Loucy (cell line): Measurements from ENCODE around the gene ZFP36L2.

ENCODE experiments used
- H2AFZ ChIP-seq: fragments of 200-600 bp; sonication (generic); 2 replicates; pipeline ENCODE4 v1.6.0; 2016; ENCODE audit warnings: antibody characterized with exemption, mild to moderate bottlenecking, low read length, moderate library complexity
- H3F3A ChIP-seq: fragments of 200-600 bp; 2 replicates; pipeline ENCODE4 v1.6.0; 2016; ENCODE audit warnings: antibody characterized with exemption, low read depth, mild to moderate bottlenecking
- H3K27me3 ChIP-seq: fragments of 200-600 bp; sonication (generic); 2 replicates; pipeline ENCODE4 v1.6.1; 2014; ENCODE audit warnings: low read length, mild to moderate bottlenecking; ENCODE audit not compliant: insufficient read depth, poor library complexity, severe bottlenecking
- H3K36me3 ChIP-seq: fragments of 200-600 bp; sonication (generic); 2 replicates; pipeline ENCODE4 v1.6.1; 2016; ENCODE audit warnings: low read length; ENCODE audit not compliant: insufficient read depth
- H3K4me1 ChIP-seq: fragments of 200-600 bp; sonication (generic); 2 replicates; pipeline ENCODE4 v1.5.1; 2014; ENCODE audit warnings: low read length, mild to moderate bottlenecking; ENCODE audit not compliant: insufficient read depth, poor library complexity, severe bottlenecking
- H3K4me2 ChIP-seq: fragments of 200-600 bp; sonication (generic); 2 replicates; pipeline ENCODE4 v1.6.0; 2014; ENCODE audit warnings: antibody characterized with exemption, low read length, low read depth, mild to moderate bottlenecking; ENCODE audit not compliant: poor library complexity, severe bottlenecking
- H3K4me3 ChIP-seq: fragments of 200-600 bp; sonication (generic); 2 replicates; pipeline ENCODE4 v1.5.1; 2014; ENCODE audit warnings: low read length, mild to moderate bottlenecking, mixed read lengths; ENCODE audit not compliant: poor library complexity, severe bottlenecking
- H3K79me2 ChIP-seq: fragments of 200-600 bp; sonication (generic); 2 replicates; pipeline ENCODE4 v1.6.1; 2014; ENCODE audit warnings: low read length; ENCODE audit not compliant: insufficient read depth
- H3K9ac ChIP-seq: fragments of 200-600 bp; sonication (generic); 2 replicates; pipeline ENCODE4 v1.6.0; 2014; ENCODE audit warnings: mild to moderate bottlenecking, low read depth, low read length, moderate library complexity; ENCODE audit not compliant: poor library complexity, severe bottlenecking
- H3K9me2 ChIP-seq: fragments of 200-600 bp; sonication (generic); replicated peaks from 2 replicates; pipeline ENCODE4 v1.6.1; 2016; ENCODE audit warnings: low read depth, low read length, mixed read lengths
- H3K9me3 ChIP-seq: fragments of 200-600 bp; sonication (generic); 2 replicates; pipeline ENCODE4 v1.6.1; 2014; ENCODE audit warnings: mild to moderate bottlenecking, antibody characterized with exemption, low read length, low read depth; ENCODE audit not compliant: insufficient read depth
- H4K20me1 ChIP-seq: fragments of 200-600 bp; sonication (generic); 2 replicates; pipeline ENCODE4 v1.6.0; 2014; ENCODE audit warnings: antibody characterized with exemption, low read length, mild to moderate bottlenecking; ENCODE audit not compliant: insufficient read depth, poor library complexity, severe bottlenecking
- EZH2phosphoT487 ChIP-seq: fragments of 200-600 bp; IDR thresholded peaks from 2 replicates; pipeline ENCODE4 v1.6.1; 2018; ENCODE audit warnings: antibody characterized with exemption, mild to moderate bottlenecking, moderate library complexity, borderline replicate concordance
- TF ChIP-seq, protein P1 (sequence below): fragments of 200-600 bp; sonication (generic); conservative IDR thresholded peaks from 2 replicates; pipeline ENCODE4 v1.5.1; 2014; ENCODE audit warnings: mild to moderate bottlenecking, antibody characterized with exemption, low read length

Gene ZFP36L2

DNA sequence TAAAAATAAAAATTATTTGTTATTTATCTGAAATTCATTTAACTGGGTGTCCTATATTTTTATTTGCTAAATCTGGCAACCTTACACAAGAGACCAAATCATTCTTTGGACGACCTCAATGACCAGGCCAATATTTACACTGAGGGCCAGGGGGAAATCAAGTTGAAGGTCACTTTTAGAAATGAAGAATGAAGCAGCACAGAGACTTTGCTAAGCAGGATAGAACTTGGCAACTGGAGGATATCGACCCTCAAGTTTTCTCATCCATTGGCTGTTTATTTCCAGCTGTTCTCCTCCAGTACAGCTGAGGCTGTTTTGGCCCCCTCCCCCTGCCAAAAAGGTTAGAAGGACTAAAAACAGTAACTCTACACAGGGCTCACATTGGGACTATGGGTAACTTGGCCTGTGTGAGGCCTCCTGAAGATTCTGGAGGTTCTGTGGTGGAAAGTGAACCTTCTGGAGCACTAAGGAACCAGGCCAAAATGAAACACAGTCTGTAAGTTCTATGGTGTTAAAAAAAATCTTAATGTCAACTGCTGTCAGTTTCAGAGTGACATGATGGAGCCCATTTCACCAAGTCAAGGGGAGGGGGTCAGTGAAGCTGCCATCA, 32.2 kb upstream of the ZFP36L2 start:
- Histone ChIP-seq H3K4me2 (no peak overlapping the region), H3K27me3 (no peaks in the 10 kb centered on the region), H3K79me2 (no peaks in the 10 kb centered on the region), H2AFZ (no peak overlapping the region), H3K9me2 (no peaks in the 10 kb centered on the region), H3K4me3 (no peak overlapping the region), H3K9ac (no peak overlapping the region), H3K36me3 (0 out of 2 replicates have a peak, but pooled peaks cover 4% of the 10 kb centered on the region), H3K4me1 (no peaks in the 10 kb centered on the region), H3K9me3 (no peaks in the 10 kb centered on the region), H3F3A (no peaks in the 10 kb centered on the region), H4K20me1 (no peaks in the 10 kb centered on the region)
- TF ChIP-seq EZH2phosphoT487 = no peak
- TF ChIP-seq, protein P1, sequence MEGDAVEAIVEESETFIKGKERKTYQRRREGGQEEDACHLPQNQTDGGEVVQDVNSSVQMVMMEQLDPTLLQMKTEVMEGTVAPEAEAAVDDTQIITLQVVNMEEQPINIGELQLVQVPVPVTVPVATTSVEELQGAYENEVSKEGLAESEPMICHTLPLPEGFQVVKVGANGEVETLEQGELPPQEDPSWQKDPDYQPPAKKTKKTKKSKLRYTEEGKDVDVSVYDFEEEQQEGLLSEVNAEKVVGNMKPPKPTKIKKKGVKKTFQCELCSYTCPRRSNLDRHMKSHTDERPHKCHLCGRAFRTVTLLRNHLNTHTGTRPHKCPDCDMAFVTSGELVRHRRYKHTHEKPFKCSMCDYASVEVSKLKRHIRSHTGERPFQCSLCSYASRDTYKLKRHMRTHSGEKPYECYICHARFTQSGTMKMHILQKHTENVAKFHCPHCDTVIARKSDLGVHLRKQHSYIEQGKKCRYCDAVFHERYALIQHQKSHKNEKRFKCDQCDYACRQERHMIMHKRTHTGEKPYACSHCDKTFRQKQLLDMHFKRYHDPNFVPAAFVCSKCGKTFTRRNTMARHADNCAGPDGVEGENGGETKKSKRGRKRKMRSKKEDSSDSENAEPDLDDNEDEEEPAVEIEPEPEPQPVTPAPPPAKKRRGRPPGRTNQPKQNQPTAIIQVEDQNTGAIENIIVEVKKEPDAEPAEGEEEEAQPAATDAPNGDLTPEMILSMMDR = no peak

DNA sequence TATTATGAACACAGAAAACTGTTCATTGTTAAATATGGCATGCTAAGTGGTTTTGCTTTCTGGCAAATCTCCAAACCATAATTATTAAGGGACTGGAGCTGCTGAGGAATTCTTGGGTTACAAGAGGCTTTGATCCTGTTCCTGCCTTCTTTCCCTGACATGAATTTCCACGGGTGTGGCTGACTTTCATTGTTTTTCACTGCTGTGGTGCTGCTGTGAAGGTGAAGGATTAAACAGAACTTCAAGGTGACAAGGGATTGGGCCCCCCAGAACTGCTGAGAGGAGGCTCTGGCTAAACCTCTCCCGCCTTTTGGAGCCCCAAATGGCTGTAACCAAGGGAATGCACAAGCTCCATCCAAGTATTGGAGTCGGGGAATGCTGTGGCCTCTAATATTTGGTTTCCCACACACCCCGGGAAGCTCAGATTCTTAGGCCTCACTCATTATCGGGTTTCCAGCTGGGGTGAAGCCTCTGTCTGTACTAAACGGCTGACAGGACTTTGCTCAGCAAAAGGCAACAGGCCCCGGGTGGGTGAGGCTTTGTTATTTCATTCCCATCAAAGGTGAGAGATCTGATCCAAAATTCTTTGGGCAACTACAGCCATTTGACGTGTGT, 29.0 kb upstream of the ZFP36L2 start:
- Histone ChIP-seq H3K9me3 (no peaks in the 10 kb centered on the region), H3K79me2 (no peaks in the 10 kb centered on the region), H3K4me3 (no peak overlapping the region), H3F3A (no peaks in the 10 kb centered on the region), H3K27me3 (no peaks in the 10 kb centered on the region), H3K36me3 (0 out of 2 replicates have a peak, but pooled peaks cover 4% of the 10 kb centered on the region), H3K9ac (no peak overlapping the region), H3K4me1 (no peaks in the 10 kb centered on the region), H2AFZ (no peak overlapping the region), H3K4me2 (no peak overlapping the region), H4K20me1 (no peaks in the 10 kb centered on the region), H3K9me2 (no peaks in the 10 kb centered on the region)
- TF ChIP-seq EZH2phosphoT487 = no peak
- TF ChIP-seq, protein P1 = no peak

DNA sequence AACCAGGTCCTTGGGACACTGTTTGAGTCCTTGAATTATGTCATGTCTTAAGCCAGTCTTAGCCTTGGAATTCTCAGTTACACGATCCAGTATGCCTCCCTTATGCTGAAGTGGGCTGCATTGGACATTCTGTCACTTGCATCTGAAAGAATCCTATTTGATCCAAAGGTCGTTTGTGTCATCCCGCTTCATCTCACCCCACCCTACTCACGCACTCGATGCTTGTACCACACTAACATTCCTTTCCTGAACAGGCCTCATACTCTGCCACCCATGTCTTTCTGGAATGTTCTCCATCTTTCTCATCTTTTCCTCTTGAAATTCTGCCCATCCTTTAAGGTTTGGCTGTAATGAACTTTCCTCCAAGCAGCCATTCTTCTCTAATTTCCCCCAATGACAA, 27.9 kb upstream of the ZFP36L2 start:
- H3K4me1 ChIP-seq = no peaks in the 10 kb centered on the region
- no peaks in the 10 kb centered on the region for H4K20me1 ChIP-seq
- H3K36me3 ChIP-seq = peaks cover 4% of the 10 kb centered on the region; the same call in 1 of the 2 replicates
- no peak overlapping the region for H3K4me2 ChIP-seq
- TF ChIP-seq EZH2phosphoT487 = no peak
- TF ChIP-seq, protein P1 = no peak
- H3F3A ChIP-seq = no peaks in the 10 kb centered on the region
- no peaks in the 10 kb centered on the region for H3K9me2 ChIP-seq
- H3K9ac ChIP-seq = no peak overlapping the region
- H3K79me2 ChIP-seq = no peaks in the 10 kb centered on the region
- no peak overlapping the region for H2AFZ ChIP-seq
- H3K9me3 ChIP-seq = no peaks in the 10 kb centered on the region
- no peak overlapping the region for H3K4me3 ChIP-seq
- H3K27me3 ChIP-seq = no peaks in the 10 kb centered on the region
